GM21367 (cell line): ENCODE results near the gene DST.

Experiments
- ATAC-seq: cut with Tn5 transposase; IDR thresholded peaks from one replicate; pipeline ENCODE4 v1.9.1; 2021; ENCODE audit not compliant: unreplicated experiment

DST gene

DNA sequence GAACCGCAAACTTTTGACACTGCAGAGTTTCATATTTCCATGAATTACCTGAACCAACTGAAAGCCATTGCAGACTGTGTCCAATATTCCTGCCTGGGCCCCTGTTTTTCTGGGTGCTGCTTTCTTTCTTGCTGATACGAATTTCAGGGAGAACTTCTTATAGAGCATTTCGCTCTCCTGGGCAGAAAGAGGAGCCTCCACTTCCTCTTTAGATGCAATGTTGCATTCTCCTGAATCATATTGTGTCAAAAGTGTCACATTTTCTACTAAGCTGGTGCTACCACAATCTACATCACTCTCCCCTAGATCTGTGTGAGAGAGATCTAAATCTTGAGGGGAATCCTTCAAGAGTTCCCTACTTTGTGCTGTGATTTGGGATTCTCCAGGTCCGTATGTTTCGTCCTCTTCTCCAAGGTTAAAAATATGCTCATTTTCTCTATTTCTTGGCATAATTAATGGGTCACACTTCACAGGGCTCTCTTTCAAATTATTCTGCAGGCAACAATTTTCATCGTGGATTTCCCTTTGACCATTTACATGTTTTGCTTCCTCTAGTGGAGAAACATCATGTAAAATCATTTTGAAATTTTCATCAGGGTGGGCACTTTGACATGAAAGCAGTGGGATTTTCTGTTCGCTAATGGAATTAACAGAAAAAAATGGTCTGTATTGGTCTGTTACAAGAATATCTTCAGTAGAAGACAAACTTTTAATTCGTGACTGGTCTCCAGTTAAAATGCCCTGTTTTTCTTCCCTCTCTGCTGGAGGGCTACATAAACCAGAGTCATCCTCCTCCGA is 102.3 kb downstream of the DST start:
- no peak for ATAC-seq

DNA sequence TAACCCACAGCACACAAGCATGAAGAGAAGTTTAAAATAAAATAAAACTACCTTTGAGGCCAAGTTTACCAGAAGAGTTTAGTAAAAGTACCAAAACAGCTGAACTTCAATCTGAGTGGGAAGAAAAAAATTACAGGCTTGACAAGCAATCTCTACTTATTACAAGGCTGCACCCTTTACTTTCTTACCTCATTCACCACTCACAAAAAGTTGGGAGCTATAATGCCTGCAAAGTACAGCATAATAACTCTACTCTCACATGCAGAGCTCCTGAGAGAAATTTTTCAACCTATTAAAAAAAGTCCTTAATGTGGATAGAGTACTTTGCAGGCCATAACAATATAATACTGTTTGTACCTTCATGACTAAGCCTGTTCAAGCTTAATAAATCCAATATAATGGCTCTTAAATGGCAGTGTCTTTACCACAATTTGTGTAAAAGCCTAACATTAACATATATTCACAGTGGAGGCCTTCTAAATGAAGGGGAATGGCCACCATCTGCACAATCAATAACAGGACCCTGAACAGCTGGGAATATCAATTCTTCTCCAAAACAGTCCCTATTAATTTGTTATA is 103.1 kb downstream of the DST start:
- no peak for ATAC-seq

DNA sequence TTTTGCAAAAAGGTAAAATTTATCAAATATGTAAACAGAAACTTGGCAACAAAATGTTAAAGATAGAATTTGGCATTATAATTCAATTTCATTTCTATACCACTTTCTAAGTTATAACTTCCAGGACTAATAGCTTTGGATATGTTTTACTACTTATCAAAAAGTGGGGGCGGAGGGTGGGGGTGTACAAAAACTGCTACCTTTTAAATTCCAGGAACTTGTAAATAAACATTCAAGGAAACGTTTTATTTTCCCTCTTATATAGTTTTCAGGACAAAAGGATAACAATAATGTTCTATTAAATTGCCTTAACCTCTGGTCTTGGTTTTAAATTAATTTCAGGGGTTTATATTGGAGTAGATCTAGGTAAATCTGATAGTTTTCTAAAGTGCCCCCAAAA is 103.8 kb downstream of the DST start:
- no peak for ATAC-seq

- no peak for ATAC-seq
These were observed 105.4 kb downstream of the DST start for GRCh38 chr6:56537223-56537770.

DNA sequence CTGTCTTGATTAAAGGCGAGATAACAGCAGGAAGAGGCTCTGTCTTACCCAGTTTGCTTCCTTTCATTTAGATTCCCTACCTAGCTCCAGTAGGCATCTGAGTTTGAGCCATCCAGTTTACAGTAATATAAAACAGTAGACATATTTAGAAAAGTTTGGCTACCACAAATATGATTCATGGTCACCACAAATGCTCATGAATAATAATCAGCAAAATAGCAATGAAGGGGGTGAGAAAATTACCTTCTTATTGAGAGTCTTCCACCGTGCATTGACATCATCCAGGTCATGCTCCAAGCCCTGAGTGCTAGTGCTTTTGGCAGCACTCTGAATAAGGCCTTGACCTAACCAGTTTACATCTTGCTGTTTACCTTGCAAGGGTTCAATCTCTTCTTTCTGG is 106.2 kb downstream of the DST start:
- ATAC-seq: no peak

GRCh38 chr6:56535626-56536025 is 107.1 kb downstream of the DST start:
- no peak for ATAC-seq

DNA sequence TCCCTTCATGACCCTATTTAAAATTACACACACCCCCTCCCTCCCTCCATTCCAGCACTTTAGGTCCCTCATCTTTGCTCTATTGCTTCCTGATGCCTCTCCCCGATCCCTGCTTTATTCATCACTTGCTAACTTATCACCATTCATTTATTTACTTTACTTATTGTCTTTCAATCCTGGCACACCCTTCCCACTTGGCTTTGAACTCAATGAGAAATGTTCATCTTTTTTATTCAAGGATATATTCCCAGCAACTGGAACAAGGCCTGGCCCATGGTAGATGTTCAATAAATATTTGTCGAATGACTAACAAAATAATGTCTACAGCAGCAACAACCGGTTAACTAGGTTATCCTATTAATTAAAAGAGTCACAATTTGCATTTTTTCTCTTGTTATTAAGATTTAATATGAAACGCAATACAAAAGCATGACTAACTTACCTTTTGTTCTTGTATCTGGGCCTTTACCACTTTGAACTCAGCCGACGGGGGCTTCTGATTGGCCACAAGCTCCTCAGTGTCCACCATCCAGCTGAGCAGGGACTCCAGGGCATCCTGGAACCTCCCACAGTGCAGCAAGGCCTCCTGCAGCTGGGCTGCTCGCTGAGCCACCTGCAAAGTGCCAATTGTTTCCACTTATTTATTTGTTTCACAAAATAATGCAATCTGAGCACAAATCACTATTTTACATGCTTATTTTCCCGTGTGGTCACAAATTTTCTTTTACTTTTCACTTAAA is 107.8 kb downstream of the DST start:
- ATAC-seq: no peak

- ATAC-seq: no peak
These were observed 109.7 kb downstream of the DST start for GRCh38 chr6:56532766-56533551.

DNA sequence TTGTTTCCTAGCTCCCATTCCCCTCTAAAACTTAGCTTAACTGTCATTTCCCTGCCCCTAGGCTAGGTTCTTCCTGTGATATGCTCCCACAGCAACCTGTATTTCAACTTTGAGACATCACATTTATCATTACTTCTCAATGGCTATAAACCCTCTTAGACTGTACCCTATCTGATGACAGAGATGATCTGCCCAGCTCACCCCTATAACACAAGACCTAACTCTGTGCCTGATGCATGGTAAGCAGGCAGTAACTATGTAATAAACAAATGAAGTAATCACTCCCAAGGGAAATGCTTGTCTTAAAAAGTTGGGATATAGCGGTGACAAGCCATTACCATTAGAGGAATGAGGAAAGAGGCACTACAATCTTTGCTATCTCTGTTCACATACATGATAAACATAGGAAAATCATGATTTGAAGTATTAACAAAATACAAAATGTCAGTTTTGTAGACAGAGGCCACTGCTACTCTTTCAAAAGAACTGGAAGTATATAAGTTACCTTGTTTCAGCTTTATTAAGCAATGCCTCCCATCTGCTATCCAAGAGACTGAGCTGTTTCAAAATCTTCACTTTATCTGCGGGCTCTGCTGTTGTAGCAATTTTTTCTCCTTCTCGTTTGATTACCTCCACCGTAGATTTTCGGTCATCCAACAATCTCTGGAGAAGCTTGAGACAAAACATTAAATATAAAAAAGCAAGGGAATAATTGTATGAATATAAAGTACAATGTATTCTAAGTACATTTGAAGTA is 110.7 kb downstream of the DST start:
- ATAC-seq: no peak

GRCh38 chr6:56529594-56530191 is 113.0 kb downstream of the DST start:
- no peak for ATAC-seq

- no peak for ATAC-seq
These were observed 114.3 kb downstream of the DST start for GRCh38 chr6:56528412-56528841.

DNA sequence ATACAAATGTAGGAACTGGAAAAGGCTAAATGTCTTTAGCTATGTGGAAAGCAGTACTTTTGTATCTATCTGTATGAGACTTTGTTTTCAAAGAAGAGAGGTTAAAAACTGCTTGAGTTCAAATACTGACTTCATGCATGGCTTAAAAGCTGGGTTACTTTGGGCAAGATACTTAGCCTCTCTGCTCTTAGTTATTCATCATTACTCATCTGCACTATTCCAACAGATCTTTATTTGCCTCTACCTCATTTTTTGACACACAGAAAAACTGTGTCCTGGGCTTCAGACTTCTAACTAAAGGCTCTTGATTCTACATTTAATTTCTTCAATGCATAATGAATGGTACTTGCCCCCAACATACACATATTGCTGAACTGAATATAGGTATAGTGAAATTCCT is 114.8 kb downstream of the DST start:
- no peak for ATAC-seq

DNA sequence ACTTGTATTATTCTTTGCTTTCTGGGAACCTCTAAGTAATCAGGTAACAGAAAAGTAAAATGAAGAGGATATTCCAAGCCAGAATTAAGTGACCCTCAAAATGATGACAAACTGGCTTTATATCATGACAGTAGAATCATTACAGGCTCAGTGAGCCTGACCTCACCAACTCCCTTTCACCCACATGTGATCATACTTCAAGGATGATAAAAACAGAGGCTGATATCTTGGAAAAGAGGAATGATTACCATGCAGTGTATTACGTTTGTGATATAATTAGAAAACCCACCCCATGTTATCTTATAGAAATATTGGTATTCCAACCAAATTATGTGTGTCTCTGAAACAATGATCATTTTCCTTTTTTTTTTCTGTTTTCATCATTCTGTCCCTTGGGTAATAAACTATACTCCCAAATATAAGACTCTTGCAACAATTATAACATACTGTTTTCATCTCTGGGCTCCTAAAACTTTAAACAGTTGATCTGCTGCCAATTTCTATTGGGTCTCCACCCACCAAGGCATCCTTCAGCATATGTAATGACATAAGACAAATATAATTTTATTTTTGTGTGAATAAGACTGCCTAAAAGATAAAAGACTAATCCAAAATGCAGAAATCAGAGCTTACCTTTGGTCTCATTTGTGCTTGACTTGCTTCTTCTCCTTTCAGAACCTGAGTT is 115.7 kb downstream of the DST start:
- ATAC-seq: no peak

DNA sequence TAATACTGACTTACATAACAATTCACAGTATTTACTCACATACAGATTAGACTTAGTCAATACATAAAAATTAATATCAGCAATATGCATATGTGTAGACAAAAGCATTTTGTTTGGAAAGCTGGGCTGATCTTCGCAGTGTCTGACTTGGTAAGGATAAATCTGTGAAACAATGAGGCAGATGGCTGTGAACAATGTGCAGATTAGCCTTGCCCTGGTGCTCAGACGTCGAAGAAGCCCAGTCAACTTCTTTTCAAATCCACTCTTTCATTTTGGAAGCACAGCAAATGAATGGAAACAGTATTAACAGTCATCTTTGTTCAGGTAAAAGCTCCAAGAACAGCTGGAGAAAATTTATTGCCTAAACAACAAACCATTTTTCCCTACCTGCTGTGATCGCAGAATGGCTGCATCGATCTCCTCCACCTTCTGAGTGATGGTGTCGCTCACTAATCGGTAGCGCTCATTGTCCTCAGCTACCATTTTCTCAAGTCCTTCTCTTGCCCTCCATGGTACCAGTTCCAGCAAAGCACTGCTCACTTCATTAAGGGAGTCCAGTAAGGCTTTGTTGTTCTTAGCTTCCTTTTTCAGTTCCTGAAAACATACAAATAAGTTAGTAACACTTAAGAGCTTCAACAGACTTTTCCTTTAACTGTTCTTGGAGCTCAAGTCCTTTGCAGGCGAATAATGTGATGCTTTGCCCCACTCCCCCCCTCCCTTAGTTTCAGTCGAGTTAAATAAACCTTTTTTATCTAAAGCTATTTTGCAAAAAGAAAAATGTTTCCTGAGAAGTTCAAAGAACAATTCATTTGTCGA is 116.5 kb downstream of the DST start:
- ATAC-seq: no peak

DNA sequence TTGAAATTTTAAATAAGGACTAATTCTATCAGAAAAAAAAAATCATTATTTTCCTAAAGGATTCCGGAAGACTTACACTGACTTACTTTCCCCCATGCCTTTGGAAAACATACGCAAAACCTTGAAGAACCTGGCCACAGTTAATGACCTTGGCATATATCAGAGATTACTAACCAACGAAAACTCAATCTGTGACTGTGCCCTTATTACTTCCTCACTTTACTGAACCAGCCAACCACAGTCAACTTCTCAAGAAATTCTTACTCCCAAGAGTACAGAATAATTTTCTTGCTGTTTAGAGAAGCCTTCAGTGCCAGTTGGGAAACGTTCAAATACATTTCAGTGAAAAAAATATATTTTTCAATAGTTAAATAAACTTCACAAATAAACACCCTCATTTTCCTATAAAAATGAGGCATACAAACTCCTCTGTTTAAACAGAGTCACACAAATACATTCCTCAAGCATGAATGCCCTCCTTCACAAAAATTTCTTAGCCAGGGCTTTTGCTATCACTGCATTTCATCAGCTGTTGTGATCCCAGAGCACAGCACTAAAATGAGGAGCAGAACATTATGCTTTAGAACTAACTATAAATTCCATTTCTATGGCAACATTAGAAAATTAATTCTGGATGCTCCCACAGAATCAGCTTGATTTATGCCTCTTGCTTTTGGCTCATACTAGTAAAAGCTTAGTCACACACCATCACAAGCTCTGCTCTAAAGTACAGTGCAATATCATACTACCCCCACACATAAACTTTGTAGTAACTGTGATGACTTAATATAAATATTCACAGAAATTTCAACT is 117.6 kb downstream of the DST start:
- ATAC-seq: no peak

GRCh38 chr6:56522495-56523270 is 120.0 kb downstream of the DST start:
- ATAC-seq: no peak

DNA sequence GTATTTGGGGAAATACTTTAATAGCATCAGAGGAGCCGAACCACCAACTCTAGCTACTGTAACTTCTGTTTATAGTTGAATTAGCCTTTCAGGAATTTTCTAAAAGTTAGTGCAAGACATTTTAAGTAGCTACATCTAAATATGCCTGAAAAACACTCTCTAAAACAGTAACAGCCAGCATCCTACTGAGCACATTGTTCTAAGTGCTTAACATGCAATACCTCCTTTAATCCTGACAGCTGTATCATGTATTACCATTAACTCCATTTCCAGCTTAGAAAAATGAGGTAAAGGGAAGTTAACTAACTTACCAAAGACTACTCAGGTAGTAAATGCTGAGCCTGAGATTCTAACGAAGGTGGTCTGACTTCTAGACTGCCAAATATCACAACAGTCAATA is 120.7 kb downstream of the DST start:
- ATAC-seq: no peak
